CD1c-positive myeloid dendritic cell (primary cell): ENCODE results near the gene ST8SIA5.

Experiments used
- DNase-seq: peaks from one replicate; pipeline ENCODE4 v3.0.0-alpha.2; 2016; ENCODE audit errors: extremely low spot score

Gene ST8SIA5

GRCh38 chr18:46711444-46711863, 45.4 kb downstream of the ST8SIA5 start:
- DNase-seq, result no peak

GRCh38 chr18:46706968-46707367, 49.9 kb downstream of the ST8SIA5 start:
- DNase-seq, result no peak

DNA sequence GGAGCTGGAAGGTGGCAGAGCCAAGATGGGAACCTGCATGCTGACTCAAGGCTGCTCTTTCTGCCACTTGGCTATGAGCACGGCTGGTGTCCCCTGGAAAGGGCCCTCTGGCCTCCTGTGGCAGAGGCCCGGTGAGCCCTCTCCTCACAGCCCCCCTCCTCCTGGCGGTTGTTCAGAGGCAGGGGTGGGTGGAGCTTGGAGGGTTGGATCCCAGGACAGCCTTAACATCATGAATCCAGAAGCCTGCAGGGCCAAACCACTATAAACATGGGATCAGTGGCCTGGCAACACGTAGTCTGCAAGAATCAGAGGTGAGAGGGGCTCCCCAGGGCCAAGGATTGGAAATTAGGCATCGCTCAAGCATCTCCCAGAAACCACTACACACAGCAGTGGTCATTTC, 51.3 kb downstream of the ST8SIA5 start:
- no peak for DNase-seq

DNA sequence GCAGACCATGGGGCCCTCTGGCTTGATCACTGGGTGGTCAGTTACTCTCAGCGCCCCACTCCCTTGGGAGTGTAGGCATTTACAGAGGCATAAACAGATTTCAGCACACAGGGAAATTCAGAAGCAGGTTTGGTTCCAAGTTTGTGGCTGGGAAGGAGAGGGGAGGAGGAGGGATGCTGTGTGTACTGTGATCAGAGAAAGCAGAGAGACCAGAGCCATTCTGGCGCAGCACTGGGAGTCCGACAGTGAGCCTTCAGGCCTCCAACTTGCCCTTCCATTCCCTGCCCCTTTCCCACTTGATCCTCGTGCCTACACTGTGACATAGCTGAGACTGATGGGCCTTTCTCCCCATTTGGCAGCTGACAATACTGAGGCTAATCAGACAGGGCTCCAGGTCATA, 52.0 kb downstream of the ST8SIA5 start:
- DNase-seq, result no peak

GRCh38 chr18:46704189-46704588, 52.7 kb downstream of the ST8SIA5 start:
- DNase-seq, result no peak

DNA sequence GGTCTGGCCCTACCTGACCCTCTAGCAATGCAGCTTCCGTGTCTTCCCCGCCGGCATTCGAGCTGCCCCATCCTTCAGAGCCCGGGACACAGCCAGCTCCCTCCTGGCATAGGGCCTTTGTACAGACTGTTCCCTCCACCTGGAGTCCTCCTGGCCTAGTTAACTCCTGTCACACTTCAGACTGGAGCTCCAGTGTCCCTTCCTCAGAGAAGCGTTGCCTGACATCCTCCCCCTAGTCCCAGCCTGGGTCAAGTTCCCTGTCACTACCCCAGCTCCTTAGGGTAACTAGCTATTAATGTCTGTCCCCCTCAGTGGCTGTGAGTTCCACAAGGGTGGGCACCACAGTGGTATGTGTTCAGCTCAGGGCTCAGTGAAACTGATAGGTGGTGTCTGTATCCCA, 54.4 kb downstream of the ST8SIA5 start:
- DNase-seq, result no peak

- DNase-seq, result no peak
Measured at GRCh38 chr18:46700066-46700824, 56.6 kb downstream of the ST8SIA5 start.

DNA sequence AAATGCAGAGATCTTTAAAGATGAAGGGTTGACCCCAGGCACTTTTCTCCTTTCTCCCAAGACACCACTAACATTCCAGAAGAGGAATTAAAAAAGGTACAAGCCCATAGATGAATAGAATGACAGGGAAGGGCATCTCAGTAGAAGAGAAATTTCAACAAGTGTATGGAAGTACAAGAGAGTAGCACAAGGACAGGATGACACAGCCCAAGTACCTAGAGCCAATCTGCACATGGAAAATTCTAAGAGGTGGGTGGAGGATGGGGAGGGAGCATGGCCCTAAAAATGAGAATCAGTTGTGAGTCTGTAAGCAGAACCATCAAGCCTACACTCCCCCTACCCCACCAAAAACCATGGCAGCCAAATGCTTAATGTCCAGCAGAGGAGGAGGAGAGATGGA, 60.2 kb downstream of the ST8SIA5 start:
- DNase-seq, result no peak

- DNase-seq, result no peak
Measured at GRCh38 chr18:46696268-46696667, 60.6 kb downstream of the ST8SIA5 start.

DNA sequence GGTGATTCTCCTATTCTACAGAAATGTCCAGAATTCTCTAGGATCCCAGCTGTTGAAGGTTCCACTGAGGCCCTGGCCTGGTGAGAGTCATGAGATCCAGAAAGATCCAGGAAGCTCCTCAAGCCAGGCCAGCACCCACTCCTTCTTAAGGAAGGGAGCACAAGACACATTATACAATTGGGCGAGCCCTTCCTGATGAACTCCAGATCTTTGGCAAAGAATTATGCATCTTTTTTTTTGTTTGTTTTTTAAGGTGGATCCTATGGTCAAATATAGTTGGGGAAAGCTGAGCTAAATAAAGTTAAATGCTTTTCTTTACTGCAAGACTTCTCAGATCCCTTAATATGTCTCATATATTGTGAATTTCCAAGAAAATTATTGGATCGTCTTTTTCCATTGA, 62.9 kb downstream of the ST8SIA5 start:
- DNase-seq, result no peak

DNA sequence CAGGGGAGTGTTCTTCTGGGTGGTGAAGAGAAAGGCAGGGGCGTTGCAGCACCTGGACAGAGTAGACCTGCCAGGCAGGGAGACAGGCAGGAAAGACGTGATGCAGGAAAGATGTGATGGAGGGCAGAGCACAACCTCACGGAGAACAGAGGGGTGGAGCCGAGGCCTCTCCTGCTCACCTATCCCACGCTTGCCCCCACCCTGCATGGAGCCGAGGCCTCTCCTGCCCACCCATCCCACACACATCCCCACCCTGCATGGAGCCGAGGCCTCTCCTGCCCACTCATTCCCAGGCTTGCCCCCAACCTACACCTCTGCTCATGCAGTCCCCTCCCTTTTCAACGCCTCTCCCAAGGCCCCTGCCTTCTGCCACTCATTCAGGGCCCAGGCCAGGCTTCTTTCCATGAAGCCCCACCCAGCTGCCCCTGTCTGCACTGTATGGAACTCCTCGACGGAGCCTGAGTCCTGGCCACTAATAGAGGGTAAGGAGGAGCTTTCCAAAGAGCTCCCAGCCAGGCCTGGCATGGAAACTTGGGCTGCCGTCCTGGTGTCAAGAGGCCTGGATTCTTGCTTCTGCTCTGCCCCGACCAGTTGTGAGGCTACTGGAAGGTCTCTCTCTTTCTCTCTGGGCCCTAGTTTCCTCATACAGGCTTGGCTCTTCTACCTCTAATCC, 67.9 kb downstream of the ST8SIA5 start:
- no peak for DNase-seq

GRCh38 chr18:46686186-46686585, 70.7 kb downstream of the ST8SIA5 start:
- DNase-seq, result no peak

DNA sequence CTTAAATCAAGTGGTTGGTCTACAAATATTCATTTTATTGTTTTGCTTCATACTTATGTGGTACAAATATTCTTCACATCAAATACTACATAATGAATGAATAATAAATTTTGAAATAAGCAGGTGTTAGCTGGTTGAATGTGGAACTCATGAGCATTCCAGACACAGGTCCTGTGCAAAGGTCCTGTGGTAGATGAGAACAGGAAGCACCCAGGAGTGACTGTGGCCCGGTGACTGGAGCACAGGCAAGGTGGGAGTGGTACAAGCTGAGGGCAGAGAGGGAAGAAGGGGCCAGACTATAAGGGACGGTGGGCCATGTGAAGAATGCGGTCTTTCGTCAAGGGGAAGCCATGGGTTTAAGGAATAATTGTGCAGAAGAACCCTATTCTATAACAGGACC, 73.6 kb downstream of the ST8SIA5 start:
- no peak for DNase-seq

GRCh38 chr18:46680784-46681695, 75.8 kb downstream of the ST8SIA5 start:
- no peak for DNase-seq

DNA sequence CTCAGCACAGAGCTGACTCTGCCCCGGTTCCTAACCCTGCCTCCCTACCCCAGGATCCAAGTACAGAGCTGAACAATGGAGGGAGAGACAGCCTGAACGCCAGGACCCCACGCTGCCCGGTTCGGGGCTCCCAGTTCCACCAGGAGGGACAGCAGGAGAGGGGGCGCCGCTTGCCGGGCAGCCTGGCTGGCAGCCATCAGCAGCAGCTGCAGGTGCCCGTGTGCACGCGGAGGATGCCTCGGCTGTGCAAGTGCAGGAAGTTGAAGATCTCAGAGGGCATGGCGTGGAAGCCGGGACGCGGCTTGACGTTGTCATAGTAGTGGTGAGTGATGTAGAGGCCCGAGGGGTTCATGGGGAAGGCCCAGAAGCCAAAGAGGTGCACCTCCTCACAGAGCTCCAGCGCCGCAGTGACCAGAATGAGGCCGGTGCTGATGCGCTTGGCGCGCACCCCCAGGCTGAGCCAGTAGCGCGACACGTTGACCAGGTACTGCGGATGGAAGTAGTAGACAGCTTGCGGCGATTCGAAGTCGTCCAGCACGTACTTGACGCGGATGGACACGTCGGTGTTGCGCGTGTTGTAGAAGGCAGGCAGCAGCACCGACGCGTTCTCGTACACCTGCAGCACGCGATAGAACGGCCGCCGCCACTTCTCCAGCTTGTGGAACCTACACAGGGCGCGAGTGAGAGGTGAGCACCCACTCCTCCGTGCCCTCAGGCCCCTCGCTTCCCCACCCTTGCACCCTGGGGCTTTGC, 76.8 kb downstream of the ST8SIA5 start:
- no peak for DNase-seq

GRCh38 chr18:46678785-46679399, 78.0 kb downstream of the ST8SIA5 start:
- DNase-seq, result no peak

GRCh38 chr18:46678041-46678440, 78.8 kb downstream of the ST8SIA5 start:
- DNase-seq, result no peak

DNA sequence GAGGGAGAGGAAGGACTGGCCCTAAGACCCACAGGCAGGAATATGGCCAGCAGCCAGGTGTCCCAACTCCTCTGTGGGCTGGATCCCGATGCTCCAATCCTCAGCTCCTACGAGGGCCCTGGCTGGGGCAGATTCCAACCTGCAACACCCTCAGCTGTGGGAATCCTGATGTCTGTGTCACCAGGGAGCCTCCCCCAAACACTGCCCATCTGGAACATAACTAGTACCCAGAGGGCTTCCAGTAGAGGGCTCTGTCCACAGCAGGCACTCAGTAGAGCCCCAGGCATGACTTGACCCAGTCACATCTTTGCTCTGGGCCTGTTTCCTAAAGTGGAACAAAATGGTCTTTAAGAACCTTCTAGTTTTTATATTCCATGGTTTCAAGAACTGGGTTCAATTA, 79.2 kb downstream of the ST8SIA5 start:
- no peak for DNase-seq

- DNase-seq, result no peak
Measured at GRCh38 chr18:46676182-46676835, 80.5 kb downstream of the ST8SIA5 start.

DNA sequence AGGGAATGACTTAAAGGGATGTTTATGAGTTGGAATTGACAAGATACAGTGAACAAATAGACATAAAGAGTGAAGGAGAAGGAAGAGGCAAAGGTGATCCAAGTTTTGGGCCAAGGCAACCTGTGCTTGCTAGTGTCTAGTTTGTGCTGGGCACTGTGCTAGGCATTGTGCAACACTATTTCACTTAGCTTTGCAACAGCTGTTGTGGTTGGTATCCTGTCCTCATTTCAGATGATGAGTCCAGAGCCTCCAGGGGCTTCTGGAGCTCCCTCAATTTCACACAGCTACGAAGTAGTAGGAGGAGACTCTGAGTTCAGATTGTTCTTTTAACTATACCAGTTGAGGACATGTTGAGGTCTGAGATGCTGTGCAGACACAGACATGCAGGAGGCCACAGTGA, 81.7 kb downstream of the ST8SIA5 start:
- no peak for DNase-seq
